Measurements from ENCODE around the gene ARMCX1.
"Not testable (repeated sequence)": the region's sequence is repeated elsewhere in the genome, so short reads cannot be mapped to it uniquely, and the experiment has no call there.

ARMCX1 gene

DNA sequence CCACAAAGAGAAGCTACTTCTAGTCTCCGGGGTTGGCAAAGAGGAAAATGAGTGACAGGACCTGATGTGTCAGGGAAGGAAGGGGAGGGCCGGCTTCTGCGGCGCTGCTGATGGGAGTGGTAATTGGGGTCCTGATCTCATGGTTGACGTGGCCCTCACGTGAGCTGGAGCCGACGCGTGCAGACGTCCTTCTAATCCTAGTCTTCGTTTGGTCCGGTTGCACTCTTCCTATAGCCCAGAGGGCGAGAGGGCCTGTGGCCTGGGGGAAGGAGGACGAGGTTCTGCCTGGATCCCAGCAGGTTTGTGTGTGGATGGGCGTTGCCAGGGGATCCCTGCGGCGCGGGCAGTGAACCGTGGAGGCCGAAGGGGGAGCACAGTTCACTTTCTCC, at the start of gene ARMCX1:
Gene ARMCX1, plus strand, starts transcription at position 186 of the 389 bp plus-strand sequence. CDS start 2,384 bp downstream, outside the sequence.
- peak; percentile 33 to 54 for DNase-seq

DNA sequence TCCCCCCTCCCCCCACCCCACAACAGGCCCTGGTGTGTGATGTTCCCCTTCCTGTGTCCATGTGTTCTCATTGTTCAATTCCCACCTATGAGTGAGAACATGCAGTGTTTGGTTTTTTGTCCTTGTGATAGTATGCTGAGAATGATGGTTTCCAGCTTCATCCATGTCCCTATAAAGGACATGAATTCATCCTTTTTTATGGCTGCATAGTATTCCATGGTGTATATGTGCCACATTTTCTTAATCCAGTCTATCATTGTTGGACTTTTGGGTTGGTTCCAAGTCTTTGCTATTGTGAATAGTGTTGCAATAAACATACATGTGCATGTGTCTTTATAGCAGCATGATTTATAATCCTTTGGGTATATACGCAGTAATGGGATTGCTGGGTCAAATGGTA, 47.4 kb upstream of the ARMCX1 start:
- DNase-seq: not testable (repeated sequence)

GRCh38 chrX:101507372-101507771, 43.0 kb upstream of the ARMCX1 start:
- no peak for DNase-seq

DNA sequence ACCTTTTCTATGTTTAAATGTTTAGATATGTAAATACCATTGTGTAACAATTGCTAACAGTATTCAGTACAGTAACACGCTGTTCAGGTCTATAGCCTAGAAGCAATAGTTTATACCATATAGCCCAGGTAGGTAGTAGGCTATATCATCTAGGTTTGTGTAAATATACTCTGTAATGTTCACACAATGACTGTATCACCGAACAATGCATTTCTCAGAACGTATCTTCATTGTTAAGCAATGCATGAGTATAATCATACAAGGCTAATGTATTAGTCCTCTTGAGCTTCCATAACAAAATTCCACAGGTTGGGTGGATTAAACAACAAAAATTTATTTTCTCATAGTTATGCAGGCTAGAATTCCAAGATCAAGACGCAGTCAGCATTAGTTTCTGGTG, 42.4 kb upstream of the ARMCX1 start:
- DNase-seq: no peak

DNA sequence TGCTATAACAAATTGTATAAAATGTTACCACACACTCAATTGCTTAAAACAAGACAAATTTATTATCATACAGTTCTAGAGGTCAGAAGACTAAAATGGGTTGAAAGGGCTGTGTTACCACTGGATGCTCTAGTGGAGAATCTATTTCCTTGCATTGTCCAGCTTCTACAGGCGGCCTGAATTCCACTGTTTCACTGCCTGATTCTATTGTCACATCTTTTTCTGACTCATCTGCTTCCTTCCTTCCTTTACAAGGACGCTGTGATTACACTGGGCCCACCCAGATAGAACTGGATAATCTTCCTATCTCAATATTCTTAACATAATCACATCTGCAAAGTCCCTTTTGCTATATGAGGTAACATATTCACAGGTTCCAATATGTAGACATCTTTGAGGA, 19.4 kb upstream of the ARMCX1 start:
- no peak for DNase-seq

DNA sequence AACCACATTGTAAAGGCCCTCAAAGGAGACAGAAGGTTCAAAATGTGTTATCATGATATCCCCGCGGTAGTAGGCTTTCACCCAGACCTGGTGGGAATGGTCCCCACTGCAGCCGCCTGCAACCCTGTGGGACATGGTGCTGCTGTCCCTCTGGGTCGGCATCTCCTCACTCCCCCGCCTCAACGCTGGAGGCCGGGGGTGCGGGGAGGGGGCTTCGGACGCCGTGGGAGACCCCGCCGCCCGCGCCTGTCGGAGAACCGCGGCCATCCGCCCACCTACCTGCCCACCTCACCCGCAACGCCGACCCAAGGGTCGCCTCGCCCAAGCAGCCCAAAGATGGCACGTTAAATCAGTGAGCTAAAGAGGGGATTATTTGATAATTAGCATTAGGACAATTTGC, 11.2 kb upstream of the ARMCX1 start:
- DNase-seq: no peak

- no peak for DNase-seq
Measured at GRCh38 chrX:101550751-101551379, 518 bp downstream of the ARMCX1 start.

DNA sequence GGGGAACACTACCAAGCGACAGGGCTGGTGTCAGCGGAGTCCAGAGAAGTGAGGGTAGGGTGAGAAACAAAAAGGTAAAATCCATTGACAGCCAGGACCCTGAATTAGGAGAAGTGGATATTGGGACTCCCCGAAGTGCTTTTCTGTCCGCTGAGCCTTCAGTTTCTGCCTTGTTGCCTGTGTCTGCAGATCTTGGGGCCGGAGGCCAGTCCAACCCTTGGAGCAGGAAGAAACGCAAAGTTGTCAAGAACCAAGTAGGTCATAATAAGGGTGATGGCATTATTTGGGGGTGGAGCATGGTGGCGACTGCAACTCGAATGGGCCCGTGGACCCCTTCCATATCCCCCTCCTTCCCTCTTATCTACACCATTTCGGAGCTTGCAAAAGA, 1.0 kb downstream of the ARMCX1 start:
- DNase-seq: no peak

DNA sequence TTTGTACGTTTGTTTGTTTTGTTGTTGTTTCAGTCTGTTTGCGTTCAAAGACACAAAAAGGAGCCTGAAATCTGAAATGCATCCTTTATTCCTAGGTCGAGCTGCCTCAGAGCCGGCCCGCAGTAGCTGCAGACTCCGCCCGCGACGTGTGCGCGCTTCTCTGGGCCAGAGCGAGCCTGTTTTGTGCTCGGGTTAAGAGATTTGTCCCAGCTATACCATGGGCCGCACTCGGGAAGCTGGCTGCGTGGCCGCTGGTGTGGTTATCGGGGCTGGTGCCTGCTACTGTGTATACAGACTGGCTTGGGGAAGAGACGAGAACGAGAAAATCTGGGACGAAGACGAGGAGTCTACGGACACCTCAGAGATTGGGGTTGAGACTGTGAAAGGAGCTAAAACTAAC, 2.4 kb downstream of the ARMCX1 start:
- DNase-seq: no peak

DNA sequence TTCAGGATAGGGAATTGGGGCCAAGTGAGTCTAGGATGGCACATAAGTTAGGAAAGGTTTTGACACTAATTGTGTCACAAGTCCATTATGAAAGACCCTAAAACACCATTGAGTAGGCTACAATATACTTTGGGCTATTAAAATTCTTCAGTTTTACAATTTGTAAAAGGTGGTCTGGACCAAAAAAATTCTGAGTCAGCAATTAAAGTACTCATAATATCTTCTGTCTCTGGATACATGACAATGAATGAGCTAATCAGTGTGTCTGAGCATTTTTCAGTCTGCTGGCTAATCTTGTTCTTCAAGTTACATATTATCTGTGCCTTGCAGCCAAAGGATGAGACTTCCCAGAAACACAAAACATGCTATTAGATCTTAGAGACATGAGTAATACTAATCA, 14.3 kb downstream of the ARMCX1 start:
- no peak for DNase-seq

DNA sequence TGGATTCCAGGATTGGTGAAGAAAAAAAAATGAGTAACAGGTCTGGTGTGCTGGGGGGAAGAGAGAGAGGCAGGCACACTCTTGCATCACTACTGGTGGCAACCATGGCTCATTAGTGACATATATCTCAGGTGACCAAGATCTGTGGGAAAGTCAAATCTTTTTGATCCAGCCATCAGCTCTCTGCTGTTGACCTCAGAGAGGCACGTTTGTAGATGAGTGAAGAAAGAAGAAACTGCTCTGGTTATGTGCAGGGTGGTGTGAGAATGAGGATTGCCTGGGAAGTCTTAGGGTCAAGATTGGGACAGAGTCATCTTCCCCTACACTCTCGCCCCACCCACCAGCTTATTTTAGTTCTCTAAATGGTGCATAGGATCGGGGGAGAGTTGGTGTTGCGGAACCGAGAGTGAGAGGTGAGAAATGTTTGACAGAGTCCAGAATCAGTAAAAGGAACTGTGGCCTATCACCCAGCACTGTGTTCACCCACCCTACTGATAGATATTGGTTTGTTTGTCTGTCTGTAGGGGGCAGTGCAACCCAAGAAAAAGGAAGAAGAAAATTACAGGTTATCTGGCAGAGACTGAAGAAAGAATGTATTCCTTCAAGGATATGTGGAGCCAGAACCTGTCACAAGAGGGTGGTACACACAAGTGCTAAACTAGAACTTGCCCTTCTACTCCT, 45.5 kb downstream of the ARMCX1 start:
- peak; percentile 1 to 23 for DNase-seq

DNA sequence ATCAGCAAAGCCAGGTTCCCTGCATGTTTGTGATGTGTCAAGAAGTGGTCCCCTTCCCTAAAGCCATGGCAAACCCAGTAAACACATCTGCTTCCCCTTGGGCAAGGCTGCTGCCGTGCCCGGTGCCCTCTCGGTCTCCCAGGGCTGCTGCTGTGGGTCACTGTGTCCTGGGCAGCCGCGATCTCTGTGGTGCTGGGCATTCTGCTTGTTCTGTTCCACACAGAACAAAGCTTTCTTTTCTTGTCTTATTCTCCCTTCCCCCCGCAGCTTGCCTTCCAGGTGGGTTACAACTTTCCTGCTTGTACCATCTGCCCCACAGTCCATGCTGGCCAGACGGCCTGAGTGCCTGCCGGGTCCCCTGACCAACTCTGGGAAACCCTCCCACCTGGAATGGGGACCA, 49.2 kb downstream of the ARMCX1 start:
- DNase-seq: not testable (repeated sequence)

DNA sequence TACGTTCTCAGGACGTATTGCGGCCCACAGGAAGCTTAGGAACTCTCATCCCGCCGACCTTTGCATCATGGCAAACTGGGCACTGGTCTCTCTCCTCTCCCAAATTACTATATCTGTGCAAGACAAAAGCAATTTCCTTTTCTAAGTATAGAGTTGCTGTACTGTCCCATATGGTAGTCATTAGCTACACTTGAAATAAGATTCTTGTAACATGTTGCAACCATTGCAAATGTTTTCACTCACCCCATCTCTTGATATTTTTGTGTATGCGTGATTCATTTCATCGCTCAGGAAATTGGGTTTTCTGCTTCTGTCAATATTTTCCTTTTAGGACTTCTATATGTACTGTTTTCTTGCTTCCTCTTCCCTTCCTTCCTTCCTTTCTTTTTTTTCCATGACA, 51.7 kb downstream of the ARMCX1 start:
- no peak for DNase-seq

All from SHP77 (cell line).